ENCODE data around the gene PTH2R.
"Not testable (repeated sequence)": the region's sequence is repeated elsewhere in the genome, so short reads cannot be mapped to it uniquely, and the experiment has no call there.

PTH2R gene

DNA sequence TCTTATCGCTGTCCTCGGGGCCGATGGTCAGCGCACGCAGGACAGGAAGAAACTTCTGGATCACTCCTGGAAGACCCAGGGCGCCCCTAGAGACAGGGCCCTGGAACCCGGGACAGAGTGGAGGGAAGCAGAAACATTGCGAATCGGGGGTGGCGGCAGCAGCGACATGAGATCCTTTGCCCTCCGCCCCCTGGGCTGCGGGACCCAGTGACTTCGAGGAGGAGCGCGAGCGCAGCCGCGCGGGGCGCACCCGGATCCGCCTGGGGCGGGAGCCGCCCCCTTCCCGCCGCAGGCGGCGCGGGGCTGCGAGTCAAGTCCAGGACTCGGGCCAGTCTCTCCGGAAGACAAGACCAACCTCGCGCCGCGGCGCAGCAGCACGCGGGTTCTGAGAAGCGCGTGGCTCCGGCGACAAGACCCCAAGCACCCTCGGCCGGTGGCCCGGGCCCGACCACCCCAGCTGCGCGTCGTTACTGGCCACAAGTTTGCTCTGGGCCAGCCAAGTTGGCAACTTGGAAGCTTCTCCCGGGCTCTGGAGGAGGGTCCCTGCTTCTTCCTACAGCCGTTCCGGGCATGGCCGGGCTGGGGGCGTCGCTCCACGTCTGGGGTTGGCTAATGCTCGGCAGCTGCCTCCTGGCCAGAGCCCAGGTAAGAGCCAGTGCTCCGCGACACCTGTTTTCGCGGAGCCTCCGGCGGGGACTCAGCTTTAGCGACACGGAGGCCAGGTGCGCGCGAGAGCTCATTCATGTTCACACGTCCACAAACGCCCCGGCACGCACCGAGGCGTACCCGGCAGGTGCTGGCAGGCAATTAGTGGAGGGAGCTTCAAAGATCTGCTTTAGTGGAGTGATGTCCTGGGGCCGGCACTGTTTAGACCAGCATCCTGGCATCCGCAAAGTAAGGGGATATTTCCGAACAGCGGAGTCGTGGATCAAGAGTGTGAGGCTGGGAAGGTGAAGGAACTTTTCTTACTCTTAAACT is at the start of gene PTH2R:
Gene PTH2R, plus strand, starts transcription at position 319 of the 978 bp plus-strand sequence. Its CDS starts 252 bp downstream, at position 571.
- peak; percentile 63 for DNase-seq

DNA sequence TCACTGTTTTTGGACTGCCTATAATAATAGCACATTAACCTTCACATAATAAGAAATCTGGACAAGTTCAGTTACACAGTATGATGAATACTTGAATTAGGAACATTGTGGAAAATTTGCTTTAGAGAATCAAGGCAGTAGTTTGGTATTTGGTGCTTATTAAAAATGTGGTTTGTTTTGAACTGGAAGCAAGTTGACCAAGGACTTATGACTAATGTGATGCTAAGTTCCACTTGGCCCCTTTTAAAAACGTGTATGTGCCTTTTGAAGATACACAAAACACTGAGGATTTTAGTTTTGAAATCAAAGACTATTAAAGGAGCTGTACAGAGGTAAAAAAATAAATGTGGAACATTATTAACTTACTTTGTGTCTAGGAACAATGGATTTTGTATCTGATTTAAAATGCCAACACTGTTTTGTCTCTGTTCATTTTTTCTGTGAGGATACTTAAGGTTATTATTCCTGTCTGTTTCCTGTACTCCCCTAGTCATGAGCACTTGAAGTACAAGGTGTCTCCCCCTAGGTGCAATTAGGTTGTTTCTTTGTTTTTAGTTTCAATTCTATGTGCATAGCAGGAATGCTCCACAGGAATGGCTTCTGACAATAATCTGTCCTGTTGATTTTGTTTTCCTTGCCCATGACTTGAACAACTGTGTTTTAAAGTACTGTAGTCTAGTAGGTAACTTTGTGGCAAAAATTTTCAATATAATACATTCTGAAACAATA is 49.6 kb upstream of the PTH2R start:
- DNase-seq = no peak

- DNase-seq = no peak
Observed at GRCh38 chr2:208358758-208359631, 47.6 kb upstream of the PTH2R start.

- DNase-seq = no peak
Observed at GRCh38 chr2:208359632-208359986, 47.0 kb upstream of the PTH2R start.

- DNase-seq = no peak
Observed at GRCh38 chr2:208360259-208361076, 46.1 kb upstream of the PTH2R start.

DNA sequence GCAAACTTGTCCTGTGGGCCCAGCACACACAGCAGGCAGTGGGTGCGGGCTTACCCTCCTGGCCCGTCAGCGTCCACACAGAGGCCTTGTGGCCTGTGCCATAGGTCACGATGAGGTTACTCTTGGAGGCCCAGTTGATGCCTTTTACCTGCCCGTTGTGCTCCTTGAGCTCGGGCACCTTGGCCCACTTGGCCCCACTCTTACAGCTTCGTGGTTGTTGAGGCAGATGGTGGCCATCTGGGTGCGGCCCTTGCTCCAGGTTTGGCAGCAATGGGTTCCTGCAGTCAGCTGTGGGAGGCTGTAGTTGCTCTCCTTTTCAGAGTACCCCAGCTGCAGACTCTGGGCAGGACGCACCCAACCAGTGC is 45.5 kb upstream of the PTH2R start:
- DNase-seq = no peak

DNA sequence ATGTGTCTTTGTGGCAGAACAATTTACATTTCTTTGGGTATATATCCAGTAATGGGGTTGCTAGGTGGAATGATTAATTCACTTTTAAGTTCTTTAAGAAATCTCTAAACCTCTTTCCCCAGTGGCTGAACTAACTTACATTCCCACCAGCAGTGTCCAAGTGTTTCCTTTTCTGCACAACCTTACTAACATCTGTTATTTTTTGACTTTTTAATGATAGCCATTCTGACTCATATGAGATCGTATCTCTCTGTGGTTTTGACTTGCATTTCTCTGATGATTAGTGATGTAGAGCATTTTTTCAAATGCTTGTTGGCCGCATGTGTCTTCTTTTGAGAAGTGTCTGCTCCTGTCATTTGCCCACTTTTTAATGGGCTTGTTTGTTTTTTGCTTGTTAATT is 43.1 kb upstream of the PTH2R start:
- no peak for DNase-seq

GRCh38 chr2:208366215-208367127 is 40.1 kb upstream of the PTH2R start:
- DNase-seq = no peak

GRCh38 chr2:208369091-208369490 is 37.5 kb upstream of the PTH2R start:
- DNase-seq = no peak

DNA sequence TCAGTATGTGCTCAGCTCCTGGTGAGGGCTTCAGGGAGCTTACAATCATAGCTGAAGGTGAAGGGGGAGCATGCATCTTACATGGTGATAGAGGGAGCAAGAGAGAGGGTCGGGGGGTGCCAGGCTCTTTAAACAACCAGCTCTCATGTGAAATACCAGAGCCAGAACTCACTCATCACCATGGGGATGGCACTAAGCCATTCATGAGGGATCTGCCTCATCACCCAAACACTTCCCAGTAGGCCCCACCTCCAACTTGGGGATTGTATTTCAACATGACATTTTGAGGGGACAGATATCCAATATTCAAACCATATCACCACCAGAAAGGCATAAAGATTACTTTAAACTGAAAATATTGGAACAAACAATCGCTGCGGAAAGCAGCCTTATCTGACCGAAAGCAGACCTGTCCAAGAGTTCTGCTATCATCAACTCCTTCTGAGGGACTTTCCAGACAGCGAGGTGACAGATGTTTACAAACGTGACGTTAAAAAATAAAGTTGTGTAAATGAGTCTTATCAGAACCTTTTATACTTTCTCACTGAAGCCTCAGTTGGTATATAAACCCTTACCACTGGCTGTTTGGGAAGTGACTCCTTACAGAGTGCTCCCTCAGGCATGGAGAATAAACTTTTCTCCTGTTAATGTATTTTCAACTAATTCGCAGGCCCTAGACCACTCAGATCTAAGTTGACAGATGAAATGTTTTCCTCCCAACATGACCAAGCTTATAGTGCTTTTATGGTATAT is 35.5 kb upstream of the PTH2R start:
- DNase-seq = no peak

- no peak for DNase-seq
Observed at GRCh38 chr2:208371634-208371935, 35.0 kb upstream of the PTH2R start.

- peak; percentile 84 for DNase-seq
Observed at GRCh38 chr2:208373460-208374089, 33.0 kb upstream of the PTH2R start.

DNA sequence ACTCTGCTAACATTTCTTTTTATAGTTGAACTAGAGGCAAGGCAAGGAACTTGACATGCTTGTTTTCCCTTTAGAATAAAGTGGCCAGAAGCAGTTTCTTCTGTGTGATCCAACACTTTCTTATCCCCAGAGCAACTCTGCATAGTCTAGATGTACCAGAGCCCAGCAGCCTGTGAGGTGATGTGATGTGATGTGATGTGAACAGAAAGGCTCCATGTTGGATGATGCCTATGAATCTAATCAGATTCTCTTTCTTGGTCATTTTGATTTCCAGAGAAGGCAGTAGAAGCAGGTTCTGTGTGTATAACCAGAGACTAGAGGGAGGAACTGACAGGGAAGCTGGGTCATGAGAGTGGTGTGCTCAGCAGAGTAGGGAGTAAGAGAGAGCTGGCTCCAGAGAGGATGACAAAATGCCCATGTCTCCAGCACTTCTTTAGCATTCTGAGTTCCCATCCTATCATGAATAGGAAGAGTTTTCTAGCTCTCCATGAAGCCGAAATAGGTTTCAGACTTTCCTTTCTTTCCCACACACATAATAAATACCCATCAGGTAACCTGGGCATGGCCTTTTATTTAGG is 31.0 kb upstream of the PTH2R start:
- peak; percentile 82 for DNase-seq

GRCh38 chr2:208377344-208377860 is 29.2 kb upstream of the PTH2R start:
- not testable (repeated sequence) for DNase-seq

GRCh38 chr2:208379192-208379591 is 27.4 kb upstream of the PTH2R start:
- no peak for DNase-seq

GRCh38 chr2:208384637-208385036 is 22.0 kb upstream of the PTH2R start:
- DNase-seq = no peak

GRCh38 chr2:208386541-208386940 is 20.1 kb upstream of the PTH2R start:
- DNase-seq = no peak

DNA sequence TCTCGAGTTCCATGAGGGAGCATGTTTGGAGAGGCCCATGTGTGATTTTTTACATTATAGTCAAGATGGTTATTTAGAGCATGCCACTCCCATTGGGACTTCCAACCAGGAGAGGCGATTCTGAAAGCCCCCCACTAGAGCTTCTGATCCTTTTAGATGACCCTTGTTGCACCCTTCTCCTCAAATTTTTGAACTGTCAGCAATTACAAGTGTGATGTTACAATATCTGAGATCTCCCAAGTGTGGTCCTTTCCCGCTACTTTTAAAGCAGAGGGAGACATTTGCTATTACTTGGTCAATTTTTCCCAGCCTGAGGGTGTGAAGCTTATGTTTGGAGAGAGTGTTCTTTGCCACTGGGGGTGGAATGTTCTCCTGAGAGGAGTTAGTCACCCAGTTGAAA is 16.7 kb upstream of the PTH2R start:
- no peak for DNase-seq

- DNase-seq = no peak
Observed at GRCh38 chr2:208392300-208392699, 14.3 kb upstream of the PTH2R start.

Measured in eye (tissue), 1 donor.